ENCODE data around the gene THSD7B.

The THSD7B gene

GRCh38 chr2:137107904-137108303 lies 342.6 kb downstream of the THSD7B start:
- TF ChIP-seq ZFX (IDR thresholded peaks at IDR 0.05; ENCODE audit: borderline replicate concordance): no peak

GRCh38 chr2:137111896-137112295 lies 346.6 kb downstream of the THSD7B start:
- no peak overlapping the region for H3K27ac ChIP-seq
- TF ChIP-seq CTCF (IDR thresholded peaks at IDR 0.05) (no peak), ZFX (IDR thresholded peaks at IDR 0.05; ENCODE audit: borderline replicate concordance) (no peak)

More at GRCh38 chr2:137107904-137108303, 342.6 kb downstream of the THSD7B start:
- no peak overlapping the region for H3K27ac ChIP-seq

GRCh38 chr2:137115081-137115794 lies 349.9 kb downstream of the THSD7B start:
- no peak overlapping the region for H3K27ac ChIP-seq
- TF ChIP-seq CTCF (IDR thresholded peaks at IDR 0.05) (no peak), ZFX (IDR thresholded peaks at IDR 0.05; ENCODE audit: borderline replicate concordance) (no peak)

GRCh38 chr2:137115795-137116089 lies 350.4 kb downstream of the THSD7B start:
- H3K27ac ChIP-seq: no peak overlapping the region
- no peak for TF ChIP-seq ZFX (IDR thresholded peaks at IDR 0.05; ENCODE audit: borderline replicate concordance)
- TF ChIP-seq CTCF (IDR thresholded peaks at IDR 0.05): no peak

- TF ChIP-seq CTCF (IDR thresholded peaks at IDR 0.05) (no peak), ZFX (IDR thresholded peaks at IDR 0.05; ENCODE audit: borderline replicate concordance) (no peak)
- no peak overlapping the region for H3K27ac ChIP-seq
Observed at GRCh38 chr2:137117385-137117784, 352.0 kb downstream of the THSD7B start.

- TF ChIP-seq ZFX (IDR thresholded peaks at IDR 0.05; ENCODE audit: borderline replicate concordance) (no peak), CTCF (IDR thresholded peaks at IDR 0.05) (no peak)
- no peak overlapping the region for H3K27ac ChIP-seq
Observed at GRCh38 chr2:137118140-137118539, 352.8 kb downstream of the THSD7B start.

GRCh38 chr2:137123226-137123625 lies 357.9 kb downstream of the THSD7B start:
- no peak for TF ChIP-seq ZFX (IDR thresholded peaks at IDR 0.05; ENCODE audit: borderline replicate concordance)
- TF ChIP-seq CTCF (IDR thresholded peaks at IDR 0.05): no peak
- no peak overlapping the region for H3K27ac ChIP-seq

GRCh38 chr2:137133225-137133624 lies 367.9 kb downstream of the THSD7B start:
- H3K27ac ChIP-seq: no peak overlapping the region
- no peak for TF ChIP-seq ZFX (IDR thresholded peaks at IDR 0.05; ENCODE audit: borderline replicate concordance)
- TF ChIP-seq CTCF (IDR thresholded peaks at IDR 0.05): no peak
